CD4-positive, alpha-beta T cell (primary cell): ENCODE data around the gene ZNF747. TPM values are rescaled to one million over a fixed set of nuclear protein-coding genes. Genes with fewer than 3 reads are reported as not detected.

Experiments
- ATAC-seq: fragments of 200-7000 bp; cut with Tn5 transposase; one replicate; pipeline ENCODE4 v1.10.0; 2022; ENCODE audit warnings: mild to moderate bottlenecking; ENCODE audit not compliant: poor library complexity
- CTCF ChIA-PET: fragments of 350-600 bp; sonication (Branson Sonifier 250); formaldehyde crosslinking; loops from one replicate; lab custom pipeline; 2021; ENCODE audit warnings: antibody characterized with exemption, inconsistent platforms; lab: Charles Lee
- POLR2A ChIA-PET: fragments of 350-600 bp; sonication (Branson Sonifier 250); formaldehyde crosslinking; loops from one replicate; lab custom pipeline; 2021; ENCODE audit warnings: antibody characterized with exemption, inconsistent platforms; lab: Charles Lee
- DNase-seq, 14 experiments: peaks; one replicate each; pipeline ENCODE4 v3.0.0-alpha.2; 2013 to 2020; ENCODE audit warnings: mixed read lengths in 2 of 14
- H3K27ac ChIP-seq, 2 donors: one replicate each; pipeline versions ENCODE4 v1.5.1 to v1.7.0; 2013; ENCODE audit warnings: low read length in 2 of 2, low read depth in 1 of 2, mild to moderate bottlenecking in 1 of 2
- H3K27me3 ChIP-seq, 2 experiments: 1 replicate in 1 of 2; 2 replicates in 1 of 2; pipeline versions ENCODE4 v1.6.1 to v1.7.0; 2013; ENCODE audit warnings: low read length in 2 of 2, control low read depth in 1 of 2, mild to moderate bottlenecking in 1 of 2, moderate library complexity in 1 of 2; ENCODE audit not compliant: insufficient read depth in 2 of 2, control insufficient read depth in 1 of 2
- H3K36me3 ChIP-seq: one replicate; pipeline ENCODE4 v1.6.1; 2013; ENCODE audit warnings: low read length, control low read depth; ENCODE audit not compliant: insufficient read depth
- H3K4me1 ChIP-seq: one replicate; pipeline ENCODE4 v1.6.1; 2013; ENCODE audit warnings: low read length, control low read depth; ENCODE audit not compliant: insufficient read depth
- H3K4me3 ChIP-seq: one replicate; pipeline ENCODE4 v1.5.1; 2013; ENCODE audit warnings: mild to moderate bottlenecking, low read length, moderate library complexity
- H3K9me3 ChIP-seq, 2 experiments: 1 replicate in 1 of 2; 2 replicates in 1 of 2; pipeline versions ENCODE4 v1.6.1 to v1.7.0; 2013; ENCODE audit warnings: low read length in 2 of 2, mild to moderate bottlenecking in 2 of 2, control low read depth in 1 of 2, moderate library complexity in 1 of 2; ENCODE audit not compliant: control insufficient read depth in 1 of 2, insufficient read depth in 1 of 2
- H3K27ac Mint-ChIP-seq: one replicate; pipeline ENCODE4 v1.8.0; 2020; ENCODE audit warnings: mixed read lengths
- H3K27me3 Mint-ChIP-seq: one replicate; pipeline ENCODE4 v1.8.0; 2021; ENCODE audit warnings: mixed read lengths
- H3K36me3 Mint-ChIP-seq: one replicate; pipeline ENCODE4 v1.8.0; 2021; ENCODE audit warnings: low read depth, mixed read lengths
- H3K4me1 Mint-ChIP-seq: one replicate; pipeline ENCODE4 v1.8.0; 2021; ENCODE audit warnings: low read depth, mixed read lengths
- H3K4me3 Mint-ChIP-seq: one replicate; pipeline ENCODE4 v1.8.0; 2020; ENCODE audit warnings: mild to moderate bottlenecking, mixed read lengths
- H3K9me3 Mint-ChIP-seq: one replicate; pipeline ENCODE4 v1.8.0; 2020; ENCODE audit warnings: mixed read lengths
- CTCF ChIP-seq: fragments of 200-600 bp; IDR thresholded peaks from one replicate; pipeline ENCODE4 v1.8.0; 2022; ENCODE audit warnings: antibody characterized with exemption, mild to moderate bottlenecking
- intact Hi-C, 2 experiments: fragments of 100-400 bp; cut with DNase I in 1 of 2; cut with micrococcal nuclease in 1 of 2; formaldehyde crosslinking; loops; one replicate each; pipeline versions ENCODE4 v1.15.1 to v1.9.0; 2023 to 2025; cut with DNase I, micrococcal nuclease
- total RNA-seq, 174 experiments: library from RNA in 2 of 174; stranded (reverse) in 2 of 174; gene quantifications; one replicate each; pipeline ENCODE4 v1.2.3 and lab custom pipeline; 2021 to 2026

The ZNF747 gene
- total RNA-seq, 2 experiments from 2014 or later = 6.3 to 6.7 TPM

DNA sequence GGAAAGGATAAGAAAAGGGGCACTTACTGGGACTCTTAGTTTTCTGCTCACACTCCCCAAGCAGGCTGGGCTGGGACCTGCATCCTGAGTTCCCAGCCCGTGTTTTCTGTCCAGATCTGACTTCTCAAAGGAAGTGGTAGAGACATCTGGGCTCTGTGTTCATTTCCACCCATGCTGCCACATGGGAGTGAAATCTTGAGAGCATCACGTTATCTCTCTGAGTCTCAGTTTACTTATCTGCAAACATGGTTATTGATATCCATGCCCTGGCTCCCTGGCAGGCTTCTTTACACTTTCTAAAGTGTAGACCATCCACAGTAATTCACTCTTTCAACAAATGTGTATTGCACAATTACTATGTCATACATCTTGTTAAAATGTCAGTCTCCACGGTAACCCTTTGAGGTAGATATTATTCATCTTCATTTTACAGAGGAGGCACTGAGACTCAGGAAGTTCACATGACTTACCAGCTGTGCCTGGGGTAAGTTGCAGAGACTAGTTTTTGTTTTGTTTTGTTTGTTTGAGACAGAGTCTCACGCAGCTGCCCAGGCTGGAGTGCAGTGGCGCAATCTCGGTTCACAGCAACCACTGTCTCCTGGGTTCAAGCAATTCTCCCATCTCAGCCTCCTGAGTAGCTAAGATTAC lies 33.5 kb upstream of the ZNF747 start:
- ChIA-PET CTCF (interaction anchor here (0.9 to 1.4 kb wide), 4 partner anchors 10 to 61 kb away, joined by 3 to 8 read pairs (median 4); partner anchors contain the start of gene ZNF764), POLR2A (interaction anchor here (0.8 to 3.1 kb wide), 10 partner anchors 10 to 150 kb away, joined by 3 to 43 read pairs (median 6); partner anchors contain the start of genes DCTPP1, ZNF747 and ZNF764)
- peaks cover 8% of the 10 kb centered on the region for H3K36me3 ChIP-seq
- peak overlapping the region; percentile 87 to 93 for H3K27ac ChIP-seq
- no peaks in the 10 kb centered on the region for H3K27me3 Mint-ChIP-seq
- H3K9me3 ChIP-seq = no peaks in the 10 kb centered on the region
- H3K27ac Mint-ChIP-seq = peak overlapping the region; percentile 98
- TF ChIP-seq CTCF = no peak
- DNase-seq (peak in 13 of 14 experiments; percentile 25 to 87 (median 54)), ATAC-seq (peak; percentile 45)
- no peaks in the 10 kb centered on the region for H3K9me3 Mint-ChIP-seq
- intact Hi-C loops = loop anchor here in 1 of 2 experiments (1.0 kb wide), 1 partner anchor 10 kb away; the partner anchor contains the start of gene ZNF764
- peak overlapping the region; percentile 92 for H3K4me3 Mint-ChIP-seq
- H3K4me3 ChIP-seq = no peak overlapping the region
- H3K27me3 ChIP-seq = no peaks in the 10 kb centered on the region
- peaks cover 47% of the 10 kb centered on the region for H3K4me1 Mint-ChIP-seq
- H3K36me3 Mint-ChIP-seq = no peaks in the 10 kb centered on the region
- H3K4me1 ChIP-seq = peaks cover 60% of the 10 kb centered on the region

DNA sequence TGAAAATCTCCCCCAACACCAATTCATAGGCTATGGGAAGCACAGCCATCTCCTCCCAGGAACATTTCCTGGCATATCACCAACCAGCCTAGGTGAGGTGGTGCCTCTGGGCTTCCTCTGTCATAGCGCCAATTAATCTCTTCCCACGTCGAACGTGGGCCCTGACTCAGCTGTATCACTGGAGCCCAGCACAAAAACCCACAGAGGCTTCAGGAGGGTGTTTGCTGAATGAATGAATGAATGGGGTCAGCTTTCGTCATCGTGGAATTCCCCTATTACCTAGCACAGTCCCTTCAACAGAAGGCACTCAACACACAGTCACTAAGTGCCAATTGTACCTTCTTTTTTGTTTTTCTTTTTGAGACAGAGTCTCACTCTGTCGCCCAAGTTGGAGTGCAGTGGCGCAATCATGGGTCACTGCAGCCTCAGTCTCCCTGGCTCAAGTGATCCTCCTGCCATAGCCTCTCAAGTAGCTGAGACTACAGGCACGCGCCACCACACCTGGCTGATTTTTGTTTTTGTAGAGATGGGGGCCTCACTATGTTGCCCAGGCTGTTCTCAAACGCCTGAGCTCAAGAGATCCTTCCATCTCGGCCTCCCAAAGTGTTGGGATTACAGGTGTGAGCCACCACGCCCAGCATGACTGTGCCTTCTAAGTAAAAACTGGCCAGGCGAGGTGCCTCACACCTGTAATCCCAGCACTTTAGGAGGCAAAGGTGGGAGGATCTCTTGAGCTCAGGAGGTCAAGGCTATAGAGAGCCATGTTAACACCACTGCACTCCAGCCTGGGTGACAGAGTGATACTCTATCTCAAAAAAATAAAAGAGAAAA lies 32.7 kb upstream of the ZNF747 start:
- Mint-ChIP-seq H3K36me3 (no peaks in the 10 kb centered on the region), H3K27me3 (no peaks in the 10 kb centered on the region), H3K4me3 (peak overlapping the region; percentile 92), H3K27ac (peak overlapping the region; percentile 98), H3K9me3 (no peaks in the 10 kb centered on the region), H3K4me1 (peaks cover 46% of the 10 kb centered on the region)
- CTCF ChIA-PET = interaction anchor here (1.0 to 1.7 kb wide), 6 partner anchors 9 to 62 kb away, joined by 3 to 8 read pairs (median 4); partner anchors contain the start of gene ZNF764
- POLR2A ChIA-PET = interaction anchor here (1.2 to 3.1 kb wide), 5 partner anchors 9 to 149 kb away, joined by 5 to 43 read pairs (median 7); partner anchors contain the start of genes DCTPP1, ZNF747 and ZNF764
- H3K4me3 ChIP-seq = no peak overlapping the region
- no peaks in the 10 kb centered on the region for H3K27me3 ChIP-seq
- peak overlapping the region; percentile 87 to 93 for H3K27ac ChIP-seq
- intact Hi-C loops = no loop called here
- peak; percentile 10 for ATAC-seq
- no peak for TF ChIP-seq CTCF
- H3K9me3 ChIP-seq = no peaks in the 10 kb centered on the region
- H3K36me3 ChIP-seq = peaks cover 8% of the 10 kb centered on the region
- DNase-seq = peak in 11 of 14 experiments; percentile 11 to 89 (median 43)
- H3K4me1 ChIP-seq = peaks cover 55% of the 10 kb centered on the region

DNA sequence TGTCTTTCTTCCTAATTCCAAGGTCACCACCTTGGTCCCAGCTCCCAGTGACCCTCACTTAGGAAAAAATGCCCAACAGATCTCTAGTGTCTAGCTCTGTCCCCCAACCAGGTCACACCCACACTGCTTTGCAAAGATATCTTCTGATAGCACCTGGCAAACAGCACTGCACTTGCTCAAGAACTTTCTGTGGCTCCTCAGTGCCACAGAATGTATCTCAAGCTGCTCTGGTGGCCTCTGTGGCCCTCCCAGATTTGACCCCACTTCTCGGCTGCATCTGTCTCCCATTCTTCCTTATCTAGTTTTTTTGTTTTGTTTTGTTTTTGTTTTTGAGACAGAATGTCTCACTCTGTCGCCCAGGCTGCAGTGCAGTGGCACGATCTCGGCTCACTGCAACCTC lies 31.9 kb upstream of the ZNF747 start:
- no peaks in the 10 kb centered on the region for H3K36me3 Mint-ChIP-seq
- intact Hi-C loops = no loop called here

More for the DNA sequence above, 31.9 kb upstream of the ZNF747 start:
- Histone ChIP-seq H3K9me3 (no peaks in the 10 kb centered on the region), H3K4me3 (no peak overlapping the region), H3K36me3 (peaks cover 8% of the 10 kb centered on the region), H3K27me3 (no peaks in the 10 kb centered on the region), H3K4me1 (peaks cover 58% of the 10 kb centered on the region), H3K27ac (peak overlapping the region in 1 of 2 donors; percentile 93)
- Mint-ChIP-seq H3K9me3 (no peaks in the 10 kb centered on the region), H3K27me3 (no peaks in the 10 kb centered on the region), H3K4me1 (peaks cover 38% of the 10 kb centered on the region), H3K4me3 (no peak overlapping the region), H3K27ac (peak overlapping the region; percentile 98)
- ChIA-PET CTCF (interaction anchor here (1.1 to 1.7 kb wide), 3 partner anchors 8 to 32 kb away, joined by 3 to 4 read pairs (median 4); partner anchors contain the start of gene ZNF764), POLR2A (interaction anchor here (3.0 to 3.1 kb wide), 2 partner anchors 9 to 31 kb away, joined by 9 to 43 read pairs; partner anchors contain the start of genes ZNF747 and ZNF764)
- no peak for TF ChIP-seq CTCF
- no peak for ATAC-seq
- DNase-seq = no peak
